Loucy (cell line): ENCODE measurements around the gene DYNC1LI1.

ENCODE experiments used
- H2AFZ ChIP-seq: fragments of 200-600 bp; sonication (generic); 2 replicates; pipeline ENCODE4 v1.6.0; 2016; ENCODE audit warnings: antibody characterized with exemption, mild to moderate bottlenecking, low read length, moderate library complexity
- H3F3A ChIP-seq: fragments of 200-600 bp; 2 replicates; pipeline ENCODE4 v1.6.0; 2016; ENCODE audit warnings: antibody characterized with exemption, low read depth, mild to moderate bottlenecking
- H3K27me3 ChIP-seq: fragments of 200-600 bp; sonication (generic); 2 replicates; pipeline ENCODE4 v1.6.1; 2014; ENCODE audit warnings: low read length, mild to moderate bottlenecking; ENCODE audit not compliant: insufficient read depth, poor library complexity, severe bottlenecking
- H3K36me3 ChIP-seq: fragments of 200-600 bp; sonication (generic); 2 replicates; pipeline ENCODE4 v1.6.1; 2016; ENCODE audit warnings: low read length; ENCODE audit not compliant: insufficient read depth
- H3K4me1 ChIP-seq: fragments of 200-600 bp; sonication (generic); 2 replicates; pipeline ENCODE4 v1.5.1; 2014; ENCODE audit warnings: low read length, mild to moderate bottlenecking; ENCODE audit not compliant: insufficient read depth, poor library complexity, severe bottlenecking
- H3K4me2 ChIP-seq: fragments of 200-600 bp; sonication (generic); 2 replicates; pipeline ENCODE4 v1.6.0; 2014; ENCODE audit warnings: antibody characterized with exemption, low read length, low read depth, mild to moderate bottlenecking; ENCODE audit not compliant: poor library complexity, severe bottlenecking
- H3K4me3 ChIP-seq: fragments of 200-600 bp; sonication (generic); 2 replicates; pipeline ENCODE4 v1.5.1; 2014; ENCODE audit warnings: low read length, mild to moderate bottlenecking, mixed read lengths; ENCODE audit not compliant: poor library complexity, severe bottlenecking
- H3K79me2 ChIP-seq: fragments of 200-600 bp; sonication (generic); 2 replicates; pipeline ENCODE4 v1.6.1; 2014; ENCODE audit warnings: low read length; ENCODE audit not compliant: insufficient read depth
- H3K9ac ChIP-seq: fragments of 200-600 bp; sonication (generic); 2 replicates; pipeline ENCODE4 v1.6.0; 2014; ENCODE audit warnings: mild to moderate bottlenecking, low read depth, low read length, moderate library complexity; ENCODE audit not compliant: poor library complexity, severe bottlenecking
- H3K9me2 ChIP-seq: fragments of 200-600 bp; sonication (generic); replicated peaks from 2 replicates; pipeline ENCODE4 v1.6.1; 2016; ENCODE audit warnings: low read depth, low read length, mixed read lengths
- H3K9me3 ChIP-seq: fragments of 200-600 bp; sonication (generic); 2 replicates; pipeline ENCODE4 v1.6.1; 2014; ENCODE audit warnings: mild to moderate bottlenecking, antibody characterized with exemption, low read length, low read depth; ENCODE audit not compliant: insufficient read depth
- H4K20me1 ChIP-seq: fragments of 200-600 bp; sonication (generic); 2 replicates; pipeline ENCODE4 v1.6.0; 2014; ENCODE audit warnings: antibody characterized with exemption, low read length, mild to moderate bottlenecking; ENCODE audit not compliant: insufficient read depth, poor library complexity, severe bottlenecking
- CTCF ChIP-seq: fragments of 200-600 bp; sonication (generic); conservative IDR thresholded peaks from 2 replicates; pipeline ENCODE4 v1.5.1; 2014; ENCODE audit warnings: mild to moderate bottlenecking, antibody characterized with exemption, low read length
- EZH2phosphoT487 ChIP-seq: fragments of 200-600 bp; IDR thresholded peaks from 2 replicates; pipeline ENCODE4 v1.6.1; 2018; ENCODE audit warnings: antibody characterized with exemption, mild to moderate bottlenecking, moderate library complexity, borderline replicate concordance

DYNC1LI1 gene

GRCh38 chr3:32607522-32607921 is 36.9 kb upstream of the DYNC1LI1 start:
- no peaks in the 10 kb centered on the region for H3K27me3 ChIP-seq
- H3K9me3 ChIP-seq, result no peaks in the 10 kb centered on the region
- no peaks in the 10 kb centered on the region for H4K20me1 ChIP-seq
- H2AFZ ChIP-seq, result 0 out of 2 replicates have a peak overlapping the region, but pooled peaks have one; percentile 40
- no peaks in the 10 kb centered on the region for H3K79me2 ChIP-seq
- no peak overlapping the region for H3K9ac ChIP-seq
- no peak overlapping the region for H3K4me3 ChIP-seq
- H3K9me2 ChIP-seq, result no peaks in the 10 kb centered on the region
- H3K36me3 ChIP-seq, result no peaks in the 10 kb centered on the region
- no peak overlapping the region for H3K4me2 ChIP-seq
- no peaks in the 10 kb centered on the region for H3K4me1 ChIP-seq
- no peaks in the 10 kb centered on the region for H3F3A ChIP-seq
- no peak for TF ChIP-seq CTCF
- TF ChIP-seq EZH2phosphoT487, result no peak

- H3K4me2 ChIP-seq, result no peak overlapping the region
- no peaks in the 10 kb centered on the region for H3K9me3 ChIP-seq
- no peaks in the 10 kb centered on the region for H3K79me2 ChIP-seq
- H3K4me1 ChIP-seq, result no peaks in the 10 kb centered on the region
- H3K4me3 ChIP-seq, result no peak overlapping the region
- no peaks in the 10 kb centered on the region for H3K9me2 ChIP-seq
- H3K27me3 ChIP-seq, result no peaks in the 10 kb centered on the region
- TF ChIP-seq CTCF (no peak), EZH2phosphoT487 (no peak)
- no peak overlapping the region for H3K9ac ChIP-seq
- no peaks in the 10 kb centered on the region for H4K20me1 ChIP-seq
- no peak overlapping the region for H2AFZ ChIP-seq
- no peaks in the 10 kb centered on the region for H3K36me3 ChIP-seq
- H3F3A ChIP-seq, result no peaks in the 10 kb centered on the region
Measured at GRCh38 chr3:32606960-32607359, 36.3 kb upstream of the DYNC1LI1 start.

- no peak overlapping the region for H3K9ac ChIP-seq
- no peak overlapping the region for H2AFZ ChIP-seq
- no peaks in the 10 kb centered on the region for H3K9me3 ChIP-seq
- no peak overlapping the region for H3K4me3 ChIP-seq
- no peaks in the 10 kb centered on the region for H3K27me3 ChIP-seq
- no peaks in the 10 kb centered on the region for H3K4me1 ChIP-seq
- no peaks in the 10 kb centered on the region for H4K20me1 ChIP-seq
- no peaks in the 10 kb centered on the region for H3K79me2 ChIP-seq
- H3K36me3 ChIP-seq, result no peaks in the 10 kb centered on the region
- H3K4me2 ChIP-seq, result no peak overlapping the region
- no peaks in the 10 kb centered on the region for H3K9me2 ChIP-seq
- TF ChIP-seq CTCF (no peak), EZH2phosphoT487 (no peak)
- H3F3A ChIP-seq, result no peaks in the 10 kb centered on the region
Measured at GRCh38 chr3:32606277-32606676, 35.6 kb upstream of the DYNC1LI1 start.
